T1000 (cell line): ENCODE results near the gene PDF.
"Not testable (repeated sequence)": the region's sequence is repeated elsewhere in the genome, so short reads cannot be mapped to it uniquely, and the experiment has no call there.

Source experiments
- DNase-seq: peaks from one replicate; lab custom pipeline; 2025; ENCODE audit warnings: mixed read lengths; lab: John Stamatoyannopoulos, UW

The PDF gene, protein sequence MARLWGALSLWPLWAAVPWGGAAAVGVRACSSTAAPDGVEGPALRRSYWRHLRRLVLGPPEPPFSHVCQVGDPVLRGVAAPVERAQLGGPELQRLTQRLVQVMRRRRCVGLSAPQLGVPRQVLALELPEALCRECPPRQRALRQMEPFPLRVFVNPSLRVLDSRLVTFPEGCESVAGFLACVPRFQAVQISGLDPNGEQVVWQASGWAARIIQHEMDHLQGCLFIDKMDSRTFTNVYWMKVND

DNA sequence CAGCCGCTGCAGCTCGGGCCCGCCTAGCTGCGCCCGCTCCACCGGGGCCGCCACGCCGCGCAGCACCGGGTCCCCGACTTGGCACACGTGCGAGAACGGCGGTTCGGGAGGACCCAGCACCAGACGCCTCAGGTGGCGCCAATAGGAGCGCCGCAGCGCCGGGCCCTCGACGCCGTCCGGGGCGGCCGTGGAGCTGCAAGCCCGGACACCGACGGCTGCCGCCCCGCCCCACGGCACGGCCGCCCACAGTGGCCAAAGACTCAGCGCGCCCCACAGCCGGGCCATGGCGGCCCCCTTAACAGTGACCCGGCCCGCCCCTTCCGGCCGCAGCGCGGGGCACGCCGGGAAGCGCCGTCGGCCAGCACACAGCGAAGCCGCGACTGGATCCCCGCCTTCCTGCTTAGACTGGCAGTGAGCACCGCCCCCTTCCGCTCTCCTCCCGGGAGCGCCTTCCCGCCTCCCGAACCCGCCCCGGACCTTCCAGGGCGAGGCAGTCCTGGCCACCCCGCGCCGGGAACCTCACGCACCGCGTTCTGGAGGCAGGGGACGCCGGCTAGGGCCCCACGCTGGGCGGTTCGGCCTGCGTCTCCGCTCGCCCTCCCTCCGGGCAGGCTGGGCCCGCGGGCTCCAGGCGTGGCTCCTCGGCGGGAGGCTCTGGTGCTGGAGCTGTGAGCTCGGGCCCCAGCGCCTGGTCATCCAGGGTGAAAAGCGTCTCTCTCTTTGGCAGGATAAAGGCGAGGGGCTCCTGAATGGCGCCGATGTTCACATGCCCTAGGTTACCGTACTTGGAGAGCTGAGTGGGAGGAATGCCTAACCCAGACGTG, at the start of gene PDF:
Gene PDF, minus strand, starts transcription at position 303 of the 824 bp plus-strand sequence. Its CDS starts 18 bp downstream, at position 285.
- peak; percentile 79 for DNase-seq

DNA sequence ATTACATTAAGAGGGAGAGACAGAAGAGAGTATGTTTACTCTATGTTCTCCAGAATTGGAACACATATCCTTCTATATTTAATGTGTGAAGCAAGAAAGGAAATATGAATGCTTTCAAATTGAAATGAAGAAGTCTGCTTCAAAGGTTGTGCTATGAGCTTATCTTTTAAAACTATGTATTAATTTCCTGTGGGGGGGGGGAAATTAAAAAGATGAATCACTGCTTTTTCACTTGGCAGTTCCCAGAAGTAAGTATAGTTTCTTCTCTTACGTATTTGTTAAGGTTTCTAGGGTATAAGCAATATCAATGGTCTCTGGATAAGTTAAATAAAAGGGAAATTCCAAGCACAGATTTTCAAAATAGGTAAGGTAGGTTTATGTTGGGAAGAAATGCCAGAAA, 48.4 kb upstream of the PDF start:
- no peak for DNase-seq

DNA sequence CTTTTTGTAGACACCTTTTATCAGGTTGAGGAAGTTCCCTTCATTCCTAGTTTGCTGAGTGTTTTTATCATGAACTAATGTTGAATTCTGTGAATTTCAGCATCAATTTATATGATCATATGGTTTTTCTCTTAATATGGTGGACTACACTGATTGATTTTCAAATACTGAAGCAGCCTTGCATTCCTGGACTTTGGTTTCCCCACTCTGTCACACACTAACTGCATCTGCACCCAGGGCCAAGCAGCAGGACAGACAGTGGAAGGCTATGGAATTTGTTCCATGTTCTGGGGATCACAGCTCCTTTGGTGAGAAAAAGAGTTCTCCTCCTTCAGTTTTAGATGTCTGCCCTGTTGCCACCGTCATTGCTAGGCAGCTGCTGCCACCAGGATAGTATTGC, 47.6 kb upstream of the PDF start:
- DNase-seq: no peak

DNA sequence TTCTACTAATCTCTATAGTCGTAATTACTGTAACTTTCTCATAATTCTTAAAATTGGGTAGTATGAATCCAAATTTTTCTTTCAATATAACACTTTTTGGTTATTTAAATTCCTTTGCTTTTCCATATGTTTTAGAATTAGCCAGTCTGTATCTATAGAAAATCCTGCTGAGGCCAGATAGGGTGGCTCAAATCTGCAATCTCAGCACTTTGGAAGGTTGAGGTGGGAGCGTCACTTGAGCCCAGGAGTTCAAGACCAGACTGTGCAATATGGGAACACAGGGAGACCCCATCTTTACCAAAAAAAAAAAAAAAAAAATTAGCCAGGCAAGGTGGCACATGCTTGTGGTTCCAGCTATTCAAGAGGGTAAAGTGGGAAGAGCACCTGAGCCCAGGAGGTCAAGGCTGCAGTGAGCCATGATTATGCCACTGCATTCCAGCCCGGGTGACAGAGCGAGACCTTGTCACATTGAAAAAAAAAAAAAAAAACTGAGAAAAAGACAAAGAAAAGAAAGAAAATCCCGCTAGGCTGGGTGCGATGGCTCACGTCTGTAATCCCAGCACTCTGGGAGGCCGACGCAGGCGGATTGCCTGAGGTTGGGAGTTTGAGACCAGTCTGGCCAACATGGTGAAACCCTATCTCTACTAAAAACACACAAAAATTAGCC, 46.1 kb upstream of the PDF start:
- no peak for DNase-seq

DNA sequence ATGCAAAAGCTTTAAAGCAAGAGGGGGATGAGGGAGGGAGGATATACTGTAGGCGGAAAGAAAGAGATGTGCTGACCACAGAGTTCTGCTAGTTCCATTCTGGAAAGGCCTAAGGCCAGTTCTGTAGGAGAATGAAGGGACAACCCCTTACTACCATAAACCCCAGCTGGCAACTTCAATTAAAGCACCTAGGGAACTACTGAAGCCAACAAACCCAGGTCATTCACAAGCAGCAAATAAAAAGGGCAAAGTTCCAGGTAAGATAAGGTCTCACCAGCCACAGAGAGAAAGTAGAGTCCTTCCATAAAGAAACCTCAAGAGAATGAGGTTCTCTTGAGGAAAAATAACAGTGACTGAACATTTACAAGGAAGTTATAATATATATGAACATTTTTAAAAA, 42.6 kb upstream of the PDF start:
- DNase-seq: no peak

DNA sequence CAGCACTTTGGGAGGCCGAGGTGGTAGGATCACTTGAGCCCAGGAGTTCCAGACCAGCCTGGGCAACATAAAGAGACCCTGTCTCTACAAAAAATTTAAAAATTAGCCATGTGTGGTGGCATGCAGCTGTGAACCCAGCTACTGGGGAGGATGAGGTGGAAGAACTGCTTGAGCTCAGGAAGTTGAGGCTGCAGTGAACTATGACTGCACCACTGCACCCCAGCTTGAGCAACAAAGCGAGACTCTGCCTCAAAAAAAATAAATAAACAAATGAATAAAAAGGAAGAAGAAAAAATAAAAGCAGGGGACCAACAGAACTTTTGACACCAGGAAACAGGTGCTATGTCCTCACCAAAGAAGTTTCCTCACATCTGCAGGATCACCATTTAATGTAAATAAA, 41.2 kb upstream of the PDF start:
- no peak for DNase-seq

DNA sequence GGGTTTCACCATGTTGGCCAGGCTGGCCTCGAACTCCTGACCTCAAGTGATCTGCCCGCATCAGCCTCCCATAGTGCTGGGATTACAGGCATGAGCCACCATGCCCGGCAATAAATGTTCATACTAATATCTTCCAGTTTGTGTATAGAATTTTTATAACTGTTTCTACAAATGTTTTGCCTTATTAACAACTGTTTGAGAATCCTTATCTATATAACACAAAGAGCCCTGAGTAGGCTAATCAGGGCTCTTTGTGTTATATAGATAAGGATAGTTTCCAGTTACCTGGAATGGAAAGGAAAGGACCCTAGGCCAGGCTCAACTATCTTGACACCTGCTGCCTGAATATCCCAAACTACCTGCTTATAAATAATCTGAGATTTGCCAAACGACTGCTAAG, 38.5 kb upstream of the PDF start:
- DNase-seq: no peak

DNA sequence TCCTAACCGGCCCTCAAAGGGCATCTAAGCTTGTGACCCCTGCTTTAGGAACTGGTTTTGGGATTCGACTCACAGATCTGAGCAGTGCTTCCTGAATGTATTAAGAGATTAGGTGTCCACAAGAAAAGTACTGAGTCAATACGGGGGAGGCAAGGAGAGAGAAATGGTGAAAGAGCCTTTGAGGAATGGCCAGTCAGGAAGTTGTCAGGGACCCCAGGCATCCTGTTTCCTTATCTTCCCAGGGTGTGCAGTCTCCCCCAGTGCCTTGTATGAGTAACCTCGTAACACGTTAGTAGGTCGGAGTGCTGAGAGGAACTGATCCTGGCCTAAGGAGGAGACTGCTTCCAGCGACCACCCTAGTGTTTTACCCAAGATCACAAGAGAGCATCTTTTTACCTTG, 37.6 kb upstream of the PDF start:
- no peak for DNase-seq

DNA sequence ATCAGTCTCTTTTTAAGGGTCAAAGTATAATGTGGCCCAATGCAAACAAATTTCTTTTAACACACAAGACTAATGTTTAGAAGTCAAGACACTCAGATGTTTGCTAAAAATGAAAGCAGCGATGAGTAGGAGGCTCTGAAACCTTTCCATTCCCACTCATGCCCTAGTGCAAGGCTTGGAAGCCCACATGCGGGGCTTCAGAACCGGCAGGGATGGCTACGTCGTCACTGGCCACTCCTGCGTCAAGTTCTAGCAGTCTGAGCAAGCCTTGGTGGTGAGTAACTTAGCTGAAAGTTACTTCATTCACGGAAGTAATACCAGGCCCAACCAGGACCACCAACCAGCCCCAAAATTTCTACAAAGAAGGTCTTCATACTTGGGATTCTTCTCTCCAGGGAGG, 36.0 kb upstream of the PDF start:
- no peak for DNase-seq

DNA sequence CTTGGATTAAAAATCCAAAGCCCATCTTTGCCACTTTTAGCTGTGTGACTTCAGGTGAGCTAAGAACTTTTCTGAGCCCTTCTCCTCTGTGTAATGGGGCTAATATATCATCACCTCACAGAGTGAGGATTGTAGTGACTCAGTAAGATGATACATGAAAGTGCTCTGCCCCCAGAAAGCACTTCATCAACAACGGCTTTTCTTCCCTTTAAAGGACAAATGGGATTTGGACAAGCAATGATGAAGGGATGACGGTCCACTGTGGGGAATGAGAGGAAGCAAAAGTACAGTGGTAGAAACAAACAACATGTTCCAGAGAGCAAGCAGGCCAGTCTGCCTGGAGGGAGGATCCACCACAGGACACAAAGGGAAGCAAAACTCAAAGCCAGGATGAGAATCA, 35.5 kb upstream of the PDF start:
- DNase-seq: no peak

DNA sequence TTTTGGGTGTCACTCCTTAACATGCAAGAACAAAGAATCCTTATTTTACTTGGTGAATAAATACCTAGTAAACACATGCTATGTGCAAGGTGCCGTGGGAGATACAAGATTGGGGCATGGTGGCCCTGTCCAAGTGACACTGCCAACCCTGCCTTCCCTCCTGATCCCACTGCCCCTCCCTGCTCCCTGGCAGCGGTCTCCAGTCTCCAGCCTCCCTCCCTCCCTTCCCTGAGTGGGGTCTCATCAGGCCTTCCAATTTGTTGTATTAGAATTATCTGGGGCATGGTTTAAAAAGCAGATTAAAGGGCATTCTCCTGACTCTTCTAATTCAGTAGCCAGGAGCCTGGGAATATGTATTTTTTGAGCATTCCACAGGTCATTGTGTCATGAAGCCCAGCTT, 33.7 kb upstream of the PDF start:
- DNase-seq: no peak

DNA sequence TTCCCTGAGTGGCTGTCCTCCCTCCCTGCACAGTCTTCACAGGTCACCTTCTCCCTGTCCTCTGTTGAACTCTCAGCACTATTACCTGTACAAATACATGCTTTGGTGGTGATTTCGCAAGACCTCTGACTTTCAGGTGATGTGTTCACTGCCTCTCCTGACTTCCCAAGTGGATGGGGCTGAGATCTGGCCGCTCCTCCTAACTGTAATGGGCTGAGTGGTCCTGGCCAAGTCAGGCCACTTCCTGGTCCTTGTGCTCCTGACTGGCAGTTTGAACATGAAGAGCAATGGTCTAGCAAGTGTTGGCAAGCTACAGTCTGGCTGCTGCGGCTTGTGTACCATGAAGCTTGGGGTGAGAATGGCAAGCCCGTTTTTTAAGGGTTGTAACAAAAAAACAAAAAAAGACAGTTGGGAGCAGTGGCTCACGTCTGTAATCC, 32.9 kb upstream of the PDF start:
- no peak for DNase-seq

DNA sequence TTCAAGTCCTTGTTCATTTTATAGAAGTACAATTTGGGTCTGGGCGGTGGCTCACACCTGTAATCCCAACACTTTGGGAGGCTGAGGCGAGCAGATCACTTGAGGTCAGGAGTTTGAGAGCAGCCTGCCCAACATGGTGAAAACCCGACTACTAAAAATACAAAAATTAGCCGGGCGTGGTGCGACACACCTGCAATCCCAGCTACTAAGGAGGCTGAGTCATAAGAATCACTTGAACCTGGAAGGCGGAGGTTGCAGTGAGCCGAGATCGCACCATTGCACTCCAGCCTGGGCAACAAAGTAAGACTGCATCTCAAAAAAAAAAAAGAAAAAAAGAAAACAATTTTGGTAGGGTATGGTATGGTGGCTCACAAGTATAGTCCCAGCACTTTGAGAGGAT, 29.7 kb upstream of the PDF start:
- DNase-seq: not testable (repeated sequence)

DNA sequence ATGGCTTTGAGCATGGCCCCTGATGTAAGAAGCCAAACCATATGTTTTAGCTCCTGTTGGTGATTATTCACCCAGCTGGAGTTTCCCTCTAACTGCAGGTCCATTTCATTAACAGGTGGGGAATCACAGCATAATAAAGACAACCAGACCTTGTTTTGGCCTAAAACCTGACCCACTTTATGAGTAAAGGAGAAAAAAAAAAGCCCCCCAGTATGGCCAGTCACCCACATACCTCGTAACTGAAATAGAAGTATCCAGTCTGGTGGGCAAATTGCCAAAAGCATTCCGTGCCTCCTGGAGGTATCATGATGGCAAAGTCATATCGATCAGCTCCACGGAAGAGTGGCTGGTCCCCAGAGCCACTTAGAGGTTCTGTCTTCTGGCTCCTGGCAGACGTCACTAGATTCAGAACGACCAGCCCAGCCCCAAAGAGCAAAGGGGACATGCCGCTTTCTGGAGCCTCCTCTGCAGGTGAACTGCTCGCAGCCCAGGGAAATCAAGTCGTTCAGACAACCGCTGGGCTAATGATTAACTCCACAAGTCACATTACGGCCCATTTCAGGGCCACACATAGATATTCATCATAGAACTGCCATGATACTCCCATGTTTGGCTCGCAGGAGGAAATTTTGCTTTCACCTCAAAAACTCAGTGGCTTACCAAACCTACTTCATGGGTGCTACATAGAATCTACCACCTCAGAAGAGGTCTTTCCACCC, 21.1 kb upstream of the PDF start, which contains the start of gene TMED6:
Gene TMED6, minus strand, starts transcription at position 478 of the 719 bp plus-strand sequence. Its CDS starts 33 bp downstream, at position 445.
- no peak for DNase-seq

DNA sequence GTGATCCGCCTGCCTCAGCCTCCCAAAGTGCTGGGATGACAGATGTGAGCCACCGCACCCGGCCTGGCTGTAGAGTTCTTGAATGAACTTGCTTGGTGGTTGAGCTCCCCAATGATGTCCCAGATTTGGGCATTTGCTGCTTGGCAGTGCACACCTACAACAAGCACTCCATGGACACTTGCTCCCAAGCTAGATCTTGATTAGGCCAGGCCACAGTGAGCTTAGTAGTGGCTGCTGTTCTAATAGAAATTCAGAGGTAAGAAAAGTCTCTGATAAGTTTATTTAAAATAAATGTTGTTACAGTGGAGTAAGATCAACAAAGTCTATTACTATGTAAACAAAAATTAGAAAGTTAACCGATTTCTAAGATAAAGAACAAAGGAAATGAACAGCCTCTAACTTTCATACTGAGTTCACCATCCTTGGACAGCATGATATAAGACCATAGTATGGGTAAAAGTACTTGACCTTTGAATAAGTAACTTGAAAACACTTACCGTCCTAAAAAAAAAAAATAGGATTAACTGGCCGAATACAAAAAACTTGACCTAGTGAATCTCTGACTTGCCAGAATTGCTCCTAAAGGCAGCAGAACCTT, 20.2 kb upstream of the PDF start:
- no peak for DNase-seq

DNA sequence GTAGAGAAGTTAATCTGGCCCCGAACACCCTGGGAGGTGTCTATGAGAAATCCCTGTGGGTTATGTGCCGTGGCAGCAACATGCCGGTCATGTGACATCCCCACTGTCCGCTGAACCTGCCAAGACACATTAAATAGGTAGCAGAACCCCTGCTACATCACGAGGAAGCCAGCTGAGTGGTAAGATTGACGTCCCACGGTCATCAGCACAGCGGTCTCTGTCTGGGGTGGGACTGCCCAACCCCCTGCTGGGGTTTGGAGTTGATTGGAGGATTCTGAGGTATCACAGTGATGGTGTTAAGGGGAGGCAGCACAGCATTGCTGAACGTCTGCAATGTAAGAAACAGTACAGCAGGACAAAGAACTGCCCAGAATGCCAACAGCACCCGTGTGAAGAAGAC, 19.1 kb upstream of the PDF start:
- no peak for DNase-seq

DNA sequence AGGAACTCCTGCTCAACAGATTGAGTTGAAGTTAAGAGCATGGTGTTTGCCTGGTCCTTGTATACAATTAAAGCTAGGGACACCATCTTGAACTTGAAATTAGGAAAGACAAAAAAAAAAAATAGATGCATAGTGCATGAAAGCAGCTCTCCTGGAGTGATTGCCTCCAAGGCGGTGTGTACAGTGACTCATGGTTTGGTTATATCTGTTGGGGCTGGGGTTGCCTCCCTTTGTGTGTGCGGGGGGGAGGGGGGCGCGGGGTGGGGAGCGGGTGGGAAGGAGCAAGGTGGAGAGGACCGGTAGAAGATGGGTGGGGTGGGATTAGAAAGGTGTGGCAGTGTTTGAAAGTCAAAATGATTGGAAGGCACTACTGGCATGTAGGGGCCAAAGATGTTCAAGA, 17.8 kb upstream of the PDF start:
- no peak for DNase-seq

DNA sequence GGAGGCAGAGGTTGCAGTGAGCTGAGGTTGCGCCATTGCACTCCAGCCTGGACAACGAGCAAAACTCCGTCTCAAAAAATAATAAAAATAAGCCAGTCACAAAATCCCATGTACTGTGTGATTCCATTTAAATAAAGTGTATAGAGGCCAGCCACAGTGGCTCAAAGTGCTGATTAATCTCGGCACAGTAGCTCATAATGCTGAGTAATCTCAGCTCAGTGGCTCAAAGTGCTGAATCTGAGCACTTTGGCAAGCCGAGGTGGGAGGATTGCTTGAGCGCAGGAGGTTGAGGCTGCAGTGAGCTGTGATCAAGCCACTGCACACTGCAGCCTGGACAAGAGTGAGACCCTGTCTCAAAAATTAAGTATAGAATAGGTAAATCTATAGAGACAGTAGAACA, 16.3 kb upstream of the PDF start:
- DNase-seq: no peak

DNA sequence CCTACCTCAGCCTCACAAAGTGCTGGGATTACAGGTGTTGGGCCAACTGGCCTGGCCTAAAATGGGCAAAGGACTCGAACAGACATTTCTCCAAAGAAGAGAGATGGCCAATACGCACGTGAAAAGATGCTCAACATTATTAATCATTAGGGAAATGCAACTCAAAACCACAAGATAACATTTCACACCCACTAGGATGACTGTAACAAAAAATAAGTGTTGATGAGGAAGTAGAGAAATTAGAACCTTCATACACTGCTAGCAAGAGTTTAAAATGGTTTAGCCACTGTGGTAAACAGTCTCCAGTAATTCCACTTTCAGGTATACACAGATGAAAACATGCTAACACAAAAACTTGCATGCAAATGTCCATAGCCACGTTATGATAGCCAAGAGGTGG, 15.5 kb upstream of the PDF start:
- DNase-seq: no peak

DNA sequence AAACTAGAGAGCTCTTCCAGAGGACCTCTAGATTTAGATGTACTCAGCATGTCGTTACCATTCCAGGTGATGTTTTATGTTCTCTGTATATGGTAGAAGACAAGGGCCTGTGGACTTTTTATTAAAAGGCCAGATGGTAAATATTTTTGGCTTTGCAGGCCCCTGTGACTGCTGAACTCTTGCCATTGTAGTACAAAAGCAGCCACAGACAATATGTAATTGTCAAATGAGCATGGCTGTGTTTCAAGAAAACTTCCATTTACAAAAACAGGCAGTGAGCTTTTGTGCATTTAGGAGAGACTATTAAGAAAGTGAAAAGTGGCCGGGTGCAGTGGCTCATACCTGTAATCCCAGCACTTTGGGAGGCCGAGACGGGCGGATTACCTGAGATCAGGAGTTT, 13.8 kb upstream of the PDF start:
- no peak for DNase-seq

DNA sequence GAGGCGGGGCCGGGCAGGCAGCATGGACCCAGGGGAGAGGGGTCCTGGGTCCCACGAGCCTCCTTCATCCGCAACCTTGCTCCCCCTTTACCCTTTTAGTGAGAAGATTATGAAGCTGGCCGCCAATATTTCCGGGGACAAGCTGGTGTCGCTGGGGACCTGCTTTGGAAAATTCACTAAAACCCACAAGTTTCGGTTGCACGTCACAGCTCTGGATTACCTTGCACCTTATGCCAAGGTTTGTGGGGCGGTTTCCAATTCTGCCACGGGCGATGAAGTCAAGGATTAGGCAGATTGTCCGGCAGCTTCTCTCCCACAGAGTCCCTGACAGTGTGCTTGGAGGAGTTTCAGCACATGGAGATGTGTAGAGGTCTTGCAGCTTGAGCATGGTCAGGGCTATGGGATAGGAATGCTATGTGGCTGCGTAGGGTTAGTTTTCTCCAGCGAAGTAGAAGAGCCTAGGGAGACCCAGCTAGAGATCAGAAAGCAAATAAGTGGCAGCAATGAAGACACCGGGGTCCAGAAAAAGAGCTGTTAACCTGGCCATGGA, 9.8 kb upstream of the PDF start:
- DNase-seq: no peak
